GM23248 (cell line): ENCODE measurements around the gene LPAR1.

Experiments
- EZH2 ChIP-seq: fragments of 200-600 bp; sonication (generic); IDR thresholded peaks from 2 replicates; pipeline ENCODE4 v1.6.1; 2018; ENCODE audit warnings: antibody characterized with exemption, mild to moderate bottlenecking; ENCODE audit not compliant: insufficient read depth, poor library complexity, severe bottlenecking
- EZH2phosphoT487 ChIP-seq: fragments of 200-600 bp; sonication (generic); IDR thresholded peaks from 2 replicates; pipeline ENCODE4 v1.6.1; 2018; ENCODE audit warnings: antibody characterized with exemption, moderate library complexity, mild to moderate bottlenecking, low read depth; ENCODE audit not compliant: insufficient read depth

DNA sequence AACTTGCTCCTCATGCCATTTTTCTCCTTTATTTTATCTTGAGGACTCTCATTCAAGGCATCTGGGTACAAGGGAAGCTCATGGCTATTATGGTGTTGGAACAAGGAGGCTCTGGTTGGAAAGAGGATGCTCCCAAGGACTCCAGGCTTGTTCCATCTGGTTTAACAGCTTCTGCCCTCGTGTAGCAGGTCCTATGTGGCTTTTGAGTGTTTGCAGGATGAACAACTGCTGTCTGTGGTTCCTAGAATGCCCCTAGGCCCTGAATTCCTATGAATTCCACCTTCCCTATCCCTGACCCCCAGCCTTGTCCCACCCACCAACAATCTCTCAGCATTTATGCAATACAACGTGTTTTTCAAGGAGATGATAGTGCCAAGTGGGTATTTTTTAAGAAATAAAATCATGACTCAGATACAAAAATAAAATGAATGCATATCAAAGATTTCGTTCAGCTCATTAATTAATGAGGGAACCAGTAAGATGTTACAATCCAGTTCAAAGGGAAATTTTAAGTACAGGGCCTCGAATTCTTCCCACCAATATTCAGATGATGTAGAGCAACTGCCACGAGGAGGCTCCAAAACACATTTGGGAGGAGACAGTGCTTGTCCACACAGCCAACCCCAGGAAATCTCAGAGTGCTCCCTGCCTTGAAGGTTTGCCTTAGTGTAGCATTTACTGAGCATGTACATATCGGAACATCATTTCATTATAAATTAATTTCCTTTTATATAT is 187.7 kb downstream of the LPAR1 start:
- TF ChIP-seq EZH2phosphoT487 = no peak
- no peak for TF ChIP-seq EZH2
